K562 (cell line): ENCODE measurements around the gene ATG4D. TPM values are rescaled to one million over a fixed set of nuclear protein-coding genes. Genes with fewer than 3 reads are reported as not detected.

Experiments used
- CHD4 ChIP-seq: fragments of 200-600 bp; sonication (generic); IDR thresholded peaks from 3 replicates; pipeline ENCODE4 v1.6.1; 2012; ENCODE audit warnings: low read depth, mild to moderate bottlenecking, mixed read lengths, low read length, inconsistent platforms; ENCODE audit not compliant: insufficient read depth, insufficient replicate concordance, poor library complexity, severe bottlenecking
- ESRRB ChIP-seq: fragments of 250-450 bp; sonication (Bioruptor Pico); IDR thresholded peaks from 2 replicates; pipeline ENCODE4 v1.5.0; 2020; ENCODE audit warnings: mild to moderate bottlenecking, moderate library complexity, borderline replicate concordance
- FOS ChIP-seq: IDR thresholded peaks from 3 replicates; pipeline ENCODE4 v1.6.1; 2011; ENCODE audit not compliant: insufficient read length; ENCODE audit errors: extremely low read depth
- FOXM1 ChIP-seq, 2 experiments: fragments of 450-650 bp in 1 of 2; sonication (generic) in 1 of 2; formaldehyde crosslinking in 1 of 2; IDR thresholded peaks; 2 replicates each; pipeline versions ENCODE4 v1.6.1 to v1.9.0; 2017 to 2022; ENCODE audit warnings: low read depth in 2 of 2, mild to moderate bottlenecking in 2 of 2, missing genetic modification reagents in 1 of 2, moderate library complexity in 1 of 2
- GABPA ChIP-seq: fragments of 200-800 bp; sonication (Bioruptor generic); conservative IDR thresholded peaks from 2 replicates; pipeline ENCODE4 v1.6.1; 2016; ENCODE audit warnings: low read depth, missing genetic modification characterization, missing compliant biosample characterization
- IFI16 ChIP-seq: fragments of 250-450 bp; sonication (Bioruptor Pico); IDR thresholded peaks from 2 replicates; pipeline ENCODE4 v2.1.2; 2022; ENCODE audit warnings: mild to moderate bottlenecking, inconsistent platforms
- MYC ChIP-seq, 2 experiments: fragments of 250-450 bp in 1 of 2; sonication (Bioruptor Pico) in 1 of 2; IDR thresholded peaks; 2 replicates each; pipeline versions ENCODE4 v1.5.1 to v1.6.1; 2012 to 2021; ENCODE audit warnings: low read depth in 2 of 2, borderline replicate concordance in 1 of 2, improper control_type of control experiment in 1 of 2, low read length in 1 of 2, mild to moderate bottlenecking in 1 of 2, moderate library complexity in 1 of 2
- NFIC ChIP-seq: fragments of 450-650 bp; IDR thresholded peaks from 2 replicates; pipeline ENCODE4 v1.6.1; 2017; ENCODE audit warnings: mild to moderate bottlenecking, inconsistent platforms
- RBM22 ChIP-seq: fragments of 200-400 bp; formaldehyde crosslinking; IDR thresholded peaks from 2 replicates; pipeline ENCODE4 v1.6.1; 2018; ENCODE audit warnings: low read length, low read depth; ENCODE audit not compliant: poor library complexity, severe bottlenecking
- SIN3A ChIP-seq, 2 experiments: fragments of 150-350 bp in 1 of 2; IDR thresholded peaks; 2 replicates each; pipeline ENCODE4 v1.6.1; 2011 to 2016; ENCODE audit warnings: borderline replicate concordance in 2 of 2, low read depth in 2 of 2, low read length in 2 of 2, mild to moderate bottlenecking in 2 of 2, moderate library complexity in 2 of 2; ENCODE audit not compliant: control insufficient read depth in 1 of 2
- ZEB2 ChIP-seq: fragments of 450-650 bp; IDR thresholded peaks from 2 replicates; pipeline ENCODE4 v1.6.1; 2016
- ZFP36 ChIP-seq: fragments of 150-350 bp; IDR thresholded peaks from 2 replicates; pipeline ENCODE4 v1.6.1; 2018; ENCODE audit warnings: low read length, low read depth; ENCODE audit not compliant: partially characterized antibody
- ZNF41 ChIP-seq: fragments of 250-450 bp; sonication (Bioruptor Pico); conservative IDR thresholded peaks from 2 replicates; pipeline ENCODE4 v1.4.0; 2020; ENCODE audit warnings: mild to moderate bottlenecking
- ZNF507 ChIP-seq: conservative IDR thresholded peaks from 2 replicates; pipeline ENCODE4 v1.6.1; 2017; ENCODE audit warnings: missing genetic modification characterization, missing compliant biosample characterization
- polyA plus RNA-seq, 8 experiments: library from polyadenylated mRNA; depleted of rRNA in 4 of 8; stranded (reverse) in 5 of 8; unstranded in 3 of 8; fragments of >200 nt; fragmentation: Nextera tagmentation in 2 of 8; fragmentation: Illumina TruSeq in 1 of 8; extraction: Ambion mirVana in 2 of 8; extraction: Trizol in 1 of 8; gene quantifications; 2 replicates each; pipeline versions ENCODE4 v1.2.1 to v1.2.3, GENCODE V29; 2011 to 2014; ENCODE audit warnings: inconsistent platforms in 1 of 8, missing spikeins in 1 of 8
- total RNA-seq, 7 experiments: library from RNA; depleted of rRNA in 6 of 7; stranded (reverse); fragments of >200 nt in 6 of 7; fragmentation: Illumina TruSeq in 2 of 7; extraction: Trizol in 2 of 7; gene quantifications; 2 replicates each; pipeline versions ENCODE4 v1.2.1 to v1.2.3, GENCODE V29; 2011 to 2021; ENCODE audit warnings: low replicate concordance in 1 of 7
- TF ChIP-seq, protein P1 (sequence below), 2 experiments: fragments of 450-650 bp; IDR thresholded peaks; 2 replicates each; pipeline ENCODE4 v1.6.1; 2016
- TF ChIP-seq, protein P2 (sequence below): fragments of 250-450 bp; sonication (Bioruptor Pico); IDR thresholded peaks from 2 replicates; pipeline ENCODE4 v1.9.0; 2021; ENCODE audit warnings: mild to moderate bottlenecking
- TF ChIP-seq, protein P3 (sequence below), 2 experiments: fragments of 450-650 bp; conservative IDR thresholded peaks; 2 replicates each; pipeline ENCODE4 v1.6.1; 2017; ENCODE audit warnings: mild to moderate bottlenecking in 2 of 2, moderate library complexity in 2 of 2
- TF ChIP-seq, protein P4 (sequence below): fragments of 250-450 bp; sonication (Bioruptor Pico); IDR thresholded peaks from 2 replicates; pipeline ENCODE4 v1.5.1; 2021; ENCODE audit warnings: mild to moderate bottlenecking
- TF ChIP-seq, protein P5 (sequence below): fragments of 250-450 bp; sonication (Bioruptor Pico); IDR thresholded peaks from 2 replicates; pipeline ENCODE4 v1.4.0; 2020; ENCODE audit warnings: borderline replicate concordance

The ATG4D gene
- total and polyA plus RNA-seq, 9 of the 15 experiments (the other 6 are each of a cell fraction or from before 2014, with no cell fraction given), result 0.51 to 66.1 (median 22.9) TPM

DNA sequence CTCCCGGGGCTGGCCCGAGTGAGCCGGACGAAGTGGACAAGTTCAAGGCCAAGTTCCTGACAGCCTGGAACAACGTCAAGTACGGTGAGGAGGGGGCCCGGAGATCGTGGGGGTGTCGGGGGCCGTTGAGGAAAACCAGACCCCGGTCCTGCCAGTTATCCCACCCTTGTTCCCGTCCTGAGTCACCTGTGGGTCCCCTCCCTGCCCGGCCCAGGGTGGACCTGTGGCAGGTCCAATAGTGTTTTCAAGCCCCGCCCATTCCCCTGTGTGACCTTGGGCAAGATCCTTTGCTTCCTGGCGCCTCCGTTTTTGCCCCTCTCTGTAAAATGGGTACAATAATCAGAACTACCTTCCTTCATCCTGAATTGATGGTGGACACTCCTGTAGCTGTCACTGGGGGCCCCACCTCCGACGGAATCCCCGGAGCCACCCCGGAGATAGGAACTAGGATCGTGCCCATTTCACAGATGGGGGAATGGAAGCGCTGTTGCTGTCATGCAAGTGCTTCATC, 593 bp downstream of the ATG4D start (continued):
- TF ChIP-seq, protein P1, sequence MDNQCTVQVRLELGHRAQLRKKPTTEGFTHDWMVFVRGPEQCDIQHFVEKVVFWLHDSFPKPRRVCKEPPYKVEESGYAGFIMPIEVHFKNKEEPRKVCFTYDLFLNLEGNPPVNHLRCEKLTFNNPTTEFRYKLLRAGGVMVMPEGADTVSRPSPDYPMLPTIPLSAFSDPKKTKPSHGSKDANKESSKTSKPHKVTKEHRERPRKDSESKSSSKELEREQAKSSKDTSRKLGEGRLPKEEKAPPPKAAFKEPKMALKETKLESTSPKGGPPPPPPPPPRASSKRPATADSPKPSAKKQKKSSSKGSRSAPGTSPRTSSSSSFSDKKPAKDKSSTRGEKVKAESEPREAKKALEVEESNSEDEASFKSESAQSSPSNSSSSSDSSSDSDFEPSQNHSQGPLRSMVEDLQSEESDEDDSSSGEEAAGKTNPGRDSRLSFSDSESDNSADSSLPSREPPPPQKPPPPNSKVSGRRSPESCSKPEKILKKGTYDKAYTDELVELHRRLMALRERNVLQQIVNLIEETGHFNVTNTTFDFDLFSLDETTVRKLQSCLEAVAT (IDR thresholded peaks at IDR 0.05), result no peak
- TF ChIP-seq, protein P2, sequence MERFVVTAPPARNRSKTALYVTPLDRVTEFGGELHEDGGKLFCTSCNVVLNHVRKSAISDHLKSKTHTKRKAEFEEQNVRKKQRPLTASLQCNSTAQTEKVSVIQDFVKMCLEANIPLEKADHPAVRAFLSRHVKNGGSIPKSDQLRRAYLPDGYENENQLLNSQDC (CRISPR knock-in tag), result no peak
- TF ChIP-seq RBM22 (no peak), ZEB2 (no peak), ZNF507 (no peak), SIN3A (IDR thresholded peaks at IDR 0.05; ENCODE audit: borderline replicate concordance in 2 of 2, control insufficient read depth in 1 of 2, low read depth in 2 of 2, low read length in 2 of 2) (0 out of 4 replicates have a peak, but pooled peaks of 1 of the 2 experiments have one; percentile 23), GABPA (no peak), FOXM1 (IDR thresholded peaks at IDR 0.05; ENCODE audit: low read depth) (0 out of 2 replicates have a peak, but pooled peaks have one; percentile 31), FOXM1 (CRISPR knock-in tag; IDR thresholded peaks at IDR 0.05; ENCODE audit: low read depth) (no peak), FOS (no peak), MYC (IDR thresholded peaks at IDR 0.05; ENCODE audit: low read depth, low read length) (no peak), MYC (CRISPR knock-in tag; IDR thresholded peaks at IDR 0.05; ENCODE audit: borderline replicate concordance, low read depth) (0 out of 2 replicates have a peak, but pooled peaks have one; percentile 53), CHD4 (peak; percentile 88), IFI16 (no peak), ESRRB (no peak), ZNF41 (no peak), ZFP36 (peak; percentile 17), NFIC (no peak)
- TF ChIP-seq, protein P3, sequence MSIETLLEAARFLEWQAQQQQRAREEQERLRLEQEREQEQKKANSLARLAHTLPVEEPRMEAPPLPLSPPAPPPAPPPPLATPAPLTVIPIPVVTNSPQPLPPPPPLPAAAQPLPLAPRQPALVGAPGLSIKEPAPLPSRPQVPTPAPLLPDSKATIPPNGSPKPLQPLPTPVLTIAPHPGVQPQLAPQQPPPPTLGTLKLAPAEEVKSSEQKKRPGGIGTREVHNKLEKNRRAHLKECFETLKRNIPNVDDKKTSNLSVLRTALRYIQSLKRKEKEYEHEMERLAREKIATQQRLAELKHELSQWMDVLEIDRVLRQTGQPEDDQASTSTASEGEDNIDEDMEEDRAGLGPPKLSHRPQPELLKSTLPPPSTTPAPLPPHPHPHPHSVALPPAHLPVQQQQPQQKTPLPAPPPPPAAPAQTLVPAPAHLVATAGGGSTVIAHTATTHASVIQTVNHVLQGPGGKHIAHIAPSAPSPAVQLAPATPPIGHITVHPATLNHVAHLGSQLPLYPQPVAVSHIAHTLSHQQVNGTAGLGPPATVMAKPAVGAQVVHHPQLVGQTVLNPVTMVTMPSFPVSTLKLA (conservative IDR thresholded peaks at IDR 0.05), result 0 out of 4 replicates have a peak, but pooled peaks of 1 of the 2 experiments have one; percentile 12
- TF ChIP-seq, protein P4, sequence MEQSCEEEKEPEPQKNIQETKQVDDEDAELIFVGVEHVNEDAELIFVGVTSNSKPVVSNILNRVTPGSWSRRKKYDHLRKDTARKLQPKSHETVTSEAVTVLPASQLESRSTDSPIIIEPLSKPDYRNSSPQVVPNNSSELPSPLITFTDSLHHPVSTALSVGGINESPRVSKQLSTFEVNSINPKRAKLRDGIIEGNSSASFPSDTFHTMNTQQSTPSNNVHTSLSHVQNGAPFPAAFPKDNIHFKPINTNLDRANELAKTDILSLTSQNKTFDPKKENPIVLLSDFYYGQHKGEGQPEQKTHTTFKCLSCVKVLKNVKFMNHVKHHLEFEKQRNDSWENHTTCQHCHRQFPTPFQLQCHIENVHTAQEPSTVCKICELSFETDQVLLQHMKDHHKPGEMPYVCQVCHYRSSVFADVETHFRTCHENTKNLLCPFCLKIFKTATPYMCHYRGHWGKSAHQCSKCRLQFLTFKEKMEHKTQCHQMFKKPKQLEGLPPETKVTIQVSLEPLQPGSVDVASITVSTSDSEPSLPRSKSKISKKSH (CRISPR knock-in tag), result no peak
- TF ChIP-seq, protein P5, sequence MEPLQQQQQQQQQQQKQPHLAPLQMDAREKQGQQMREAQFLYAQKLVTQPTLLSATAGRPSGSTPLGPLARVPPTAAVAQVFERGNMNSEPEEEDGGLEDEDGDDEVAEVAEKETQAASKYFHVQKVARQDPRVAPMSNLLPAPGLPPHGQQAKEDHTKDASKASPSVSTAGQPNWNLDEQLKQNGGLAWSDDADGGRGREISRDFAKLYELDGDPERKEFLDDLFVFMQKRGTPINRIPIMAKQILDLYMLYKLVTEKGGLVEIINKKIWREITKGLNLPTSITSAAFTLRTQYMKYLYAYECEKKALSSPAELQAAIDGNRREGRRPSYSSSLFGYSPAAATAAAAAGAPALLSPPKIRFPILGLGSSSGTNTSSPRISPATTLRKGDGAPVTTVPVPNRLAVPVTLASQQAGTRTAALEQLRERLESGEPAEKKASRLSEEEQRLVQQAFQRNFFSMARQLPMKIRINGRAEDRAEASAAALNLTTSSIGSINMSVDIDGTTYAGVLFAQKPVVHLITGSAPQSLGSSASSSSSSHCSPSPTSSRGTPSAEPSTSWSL (CRISPR knock-in tag), result no peak
